Neural crest cell (in vitro differentiated cells): ENCODE measurements around the gene PTGER2. TPM values are rescaled to one million over a fixed set of nuclear protein-coding genes. Genes with fewer than 3 reads are reported as not detected.

ENCODE experiments used
- DNase-seq: peaks from one replicate; pipeline ENCODE4 v3.0.0; 2021; ENCODE audit warnings: low read depth, mixed read lengths, low spot score
- H3K27ac Mint-ChIP-seq: one replicate; pipeline ENCODE4 v1.8.0; 2021; ENCODE audit warnings: mild to moderate bottlenecking, mixed read lengths; ENCODE audit not compliant: unreplicated experiment
- H3K27me3 Mint-ChIP-seq: 2 replicates; pipeline ENCODE4 v1.8.0; 2021; ENCODE audit warnings: low read depth, mild to moderate bottlenecking, mixed read lengths
- H3K36me3 Mint-ChIP-seq: 2 replicates; pipeline ENCODE4 v1.8.0; 2021; ENCODE audit warnings: low read depth, mild to moderate bottlenecking, mixed read lengths
- H3K4me1 Mint-ChIP-seq: 2 replicates; pipeline ENCODE4 v1.8.0; 2021; ENCODE audit warnings: mixed read lengths
- H3K4me3 Mint-ChIP-seq: one replicate; pipeline ENCODE4 v1.8.0; 2021; ENCODE audit warnings: mild to moderate bottlenecking, mixed read lengths
- H3K9me3 Mint-ChIP-seq: 2 replicates; pipeline ENCODE4 v1.8.0; 2021; ENCODE audit warnings: mixed read lengths
- total RNA-seq: library from RNA; stranded (reverse); gene quantifications from 2 replicates; pipeline ENCODE4 v1.2.1, GENCODE V29; 2021
- TF ChIP-seq, protein P1 (sequence below): fragments of 200-600 bp; sonication (generic); conservative IDR thresholded peaks from 2 replicates; pipeline ENCODE4 v1.5.0; 2021; ENCODE audit warnings: antibody characterized with exemption, mild to moderate bottlenecking

PTGER2 gene
- total RNA-seq, 1 donor from 2014 or later, result not detected

DNA sequence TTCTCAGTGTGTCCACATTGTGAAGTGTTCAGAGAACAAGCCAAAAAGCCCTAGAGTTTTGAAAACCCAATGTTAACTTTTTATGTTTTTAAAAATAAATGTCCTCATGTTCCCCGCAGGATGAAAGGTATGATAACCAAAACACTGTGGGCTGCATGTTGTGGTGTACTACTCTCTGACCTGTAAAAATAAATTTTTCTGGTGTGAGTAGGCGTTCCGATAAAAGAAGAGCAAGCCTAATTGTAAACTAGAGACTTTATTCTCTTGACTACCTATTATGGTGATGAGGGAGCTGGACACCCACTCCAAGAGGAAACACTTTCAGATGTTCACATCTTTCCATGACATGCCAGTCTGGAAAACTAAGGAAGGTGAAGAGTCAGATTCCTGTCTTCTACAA, 18.2 kb downstream of the PTGER2 start:
- TF ChIP-seq, protein P1, sequence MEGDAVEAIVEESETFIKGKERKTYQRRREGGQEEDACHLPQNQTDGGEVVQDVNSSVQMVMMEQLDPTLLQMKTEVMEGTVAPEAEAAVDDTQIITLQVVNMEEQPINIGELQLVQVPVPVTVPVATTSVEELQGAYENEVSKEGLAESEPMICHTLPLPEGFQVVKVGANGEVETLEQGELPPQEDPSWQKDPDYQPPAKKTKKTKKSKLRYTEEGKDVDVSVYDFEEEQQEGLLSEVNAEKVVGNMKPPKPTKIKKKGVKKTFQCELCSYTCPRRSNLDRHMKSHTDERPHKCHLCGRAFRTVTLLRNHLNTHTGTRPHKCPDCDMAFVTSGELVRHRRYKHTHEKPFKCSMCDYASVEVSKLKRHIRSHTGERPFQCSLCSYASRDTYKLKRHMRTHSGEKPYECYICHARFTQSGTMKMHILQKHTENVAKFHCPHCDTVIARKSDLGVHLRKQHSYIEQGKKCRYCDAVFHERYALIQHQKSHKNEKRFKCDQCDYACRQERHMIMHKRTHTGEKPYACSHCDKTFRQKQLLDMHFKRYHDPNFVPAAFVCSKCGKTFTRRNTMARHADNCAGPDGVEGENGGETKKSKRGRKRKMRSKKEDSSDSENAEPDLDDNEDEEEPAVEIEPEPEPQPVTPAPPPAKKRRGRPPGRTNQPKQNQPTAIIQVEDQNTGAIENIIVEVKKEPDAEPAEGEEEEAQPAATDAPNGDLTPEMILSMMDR, result no peak

GRCh38 chr14:52333108-52333507, 19.0 kb downstream of the PTGER2 start:
- Mint-ChIP-seq H3K36me3 (no peaks in the 10 kb centered on the region), H3K9me3 (no peaks in the 10 kb centered on the region)

More for the DNA sequence above, 18.2 kb downstream of the PTGER2 start:
- H3K4me3 Mint-ChIP-seq, result no peak overlapping the region
- H3K36me3 Mint-ChIP-seq, result no peaks in the 10 kb centered on the region
- H3K27me3 Mint-ChIP-seq, result no peaks in the 10 kb centered on the region
- H3K27ac Mint-ChIP-seq, result no peak overlapping the region
- DNase-seq, result no peak
- H3K9me3 Mint-ChIP-seq, result no peaks in the 10 kb centered on the region
- peaks cover 8% of the 10 kb centered on the region for H3K4me1 Mint-ChIP-seq

GRCh38 chr14:52333823-52334657, 19.9 kb downstream of the PTGER2 start:
- no peak overlapping the region for H3K4me3 Mint-ChIP-seq
- no peak for DNase-seq
- no peaks in the 10 kb centered on the region for H3K27me3 Mint-ChIP-seq
- H3K27ac Mint-ChIP-seq, result no peak overlapping the region
- H3K4me1 Mint-ChIP-seq, result no peaks in the 10 kb centered on the region
- TF ChIP-seq, protein P1, result no peak
- no peaks in the 10 kb centered on the region for H3K9me3 Mint-ChIP-seq
- H3K36me3 Mint-ChIP-seq, result no peaks in the 10 kb centered on the region

More at GRCh38 chr14:52333108-52333507, 19.0 kb downstream of the PTGER2 start:
- TF ChIP-seq, protein P1, result no peak
- no peaks in the 10 kb centered on the region for H3K27me3 Mint-ChIP-seq
- DNase-seq, result no peak
- no peaks in the 10 kb centered on the region for H3K4me1 Mint-ChIP-seq
- H3K27ac Mint-ChIP-seq, result no peak overlapping the region
- H3K4me3 Mint-ChIP-seq, result no peak overlapping the region

DNA sequence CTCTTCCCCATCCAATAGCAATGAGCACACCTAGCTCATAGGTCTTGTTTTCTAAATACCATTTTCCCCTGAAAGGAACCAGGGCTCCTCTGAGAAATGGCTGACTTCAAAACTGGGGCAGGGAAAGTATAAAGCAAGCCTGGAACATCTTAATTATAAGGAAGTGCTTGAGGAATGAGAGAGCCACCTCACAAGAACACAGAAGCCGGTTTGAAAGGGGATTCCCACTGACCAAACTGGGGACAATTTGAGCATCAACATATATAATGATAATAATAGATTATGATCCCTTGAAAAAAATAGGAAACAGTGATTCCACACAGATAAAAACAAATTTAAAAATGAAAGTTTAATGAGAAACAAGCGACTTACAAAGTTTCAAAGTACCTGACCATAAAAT, 22.1 kb downstream of the PTGER2 start:
- no peaks in the 10 kb centered on the region for H3K4me1 Mint-ChIP-seq

DNA sequence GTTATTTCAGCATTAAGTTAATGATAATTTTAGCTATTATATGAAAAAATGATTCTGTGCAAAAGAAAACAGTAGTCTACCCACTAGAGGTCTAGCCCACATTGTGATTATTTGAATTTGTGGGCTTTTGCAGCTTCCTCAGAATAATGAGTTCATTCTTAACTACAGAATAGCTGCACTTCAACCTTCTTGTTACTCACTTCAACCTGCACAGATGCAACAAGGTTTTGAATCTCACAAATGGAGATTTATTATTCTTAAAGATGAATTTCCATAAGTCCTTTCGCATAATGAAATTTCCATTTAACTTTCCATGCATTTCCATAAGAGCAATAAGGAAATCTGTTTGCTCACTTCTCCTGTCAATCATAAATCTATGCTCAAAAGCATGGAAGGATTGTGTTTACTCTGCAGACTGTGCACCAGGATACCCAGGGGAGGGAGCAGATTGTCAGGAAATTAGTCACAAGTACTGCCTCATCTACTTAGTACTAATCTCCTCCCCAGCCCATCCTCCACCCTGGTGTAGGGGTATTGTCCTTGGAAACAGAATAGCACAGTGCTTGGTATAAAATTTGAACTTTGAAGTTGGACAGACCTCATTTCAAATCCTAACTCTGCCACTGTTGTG, 24.1 kb downstream of the PTGER2 start:
- no peaks in the 10 kb centered on the region for H3K4me1 Mint-ChIP-seq
- no peak overlapping the region for H3K4me3 Mint-ChIP-seq
- TF ChIP-seq, protein P1, result no peak
- no peaks in the 10 kb centered on the region for H3K36me3 Mint-ChIP-seq
- no peaks in the 10 kb centered on the region for H3K9me3 Mint-ChIP-seq
- DNase-seq, result no peak
- no peak overlapping the region for H3K27ac Mint-ChIP-seq
- H3K27me3 Mint-ChIP-seq, result no peaks in the 10 kb centered on the region

More for the DNA sequence above, 22.1 kb downstream of the PTGER2 start:
- TF ChIP-seq, protein P1, result no peak
- Mint-ChIP-seq H3K9me3 (no peaks in the 10 kb centered on the region), H3K27ac (no peak overlapping the region), H3K36me3 (no peaks in the 10 kb centered on the region), H3K4me3 (no peak overlapping the region), H3K27me3 (no peaks in the 10 kb centered on the region)
- DNase-seq, result no peak
